OCI-M2 (cell line): ENCODE results near the gene VPS33A.
"Not testable (repeated sequence)": the region's sequence is repeated elsewhere in the genome, so short reads cannot be mapped to it uniquely, and the experiment has no call there.

Experiments
- DNase-seq: peaks from one replicate; lab custom pipeline; 2025; ENCODE audit not compliant: unreplicated experiment; lab: John Stamatoyannopoulos, UW

The VPS33A gene

DNA sequence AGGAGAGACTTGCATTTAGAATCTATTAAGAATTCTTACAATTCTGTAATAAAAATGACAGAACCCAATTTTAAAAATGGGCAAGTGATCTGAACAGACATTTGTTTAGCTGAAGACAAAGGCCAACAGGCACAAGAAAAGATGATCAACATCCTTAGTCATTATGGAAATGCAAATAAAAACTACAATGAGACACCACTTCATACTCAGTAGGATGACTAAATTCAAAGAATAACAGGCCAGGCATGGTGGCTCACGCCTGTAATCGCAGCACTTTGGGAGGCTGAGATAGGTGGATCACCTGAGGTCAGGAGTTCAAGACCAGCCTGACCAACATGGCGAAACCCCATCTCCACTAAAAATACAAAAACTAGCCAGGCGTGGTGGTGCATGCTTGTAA lies 7.8 kb downstream of the VPS33A start:
- not testable (repeated sequence) for DNase-seq

DNA sequence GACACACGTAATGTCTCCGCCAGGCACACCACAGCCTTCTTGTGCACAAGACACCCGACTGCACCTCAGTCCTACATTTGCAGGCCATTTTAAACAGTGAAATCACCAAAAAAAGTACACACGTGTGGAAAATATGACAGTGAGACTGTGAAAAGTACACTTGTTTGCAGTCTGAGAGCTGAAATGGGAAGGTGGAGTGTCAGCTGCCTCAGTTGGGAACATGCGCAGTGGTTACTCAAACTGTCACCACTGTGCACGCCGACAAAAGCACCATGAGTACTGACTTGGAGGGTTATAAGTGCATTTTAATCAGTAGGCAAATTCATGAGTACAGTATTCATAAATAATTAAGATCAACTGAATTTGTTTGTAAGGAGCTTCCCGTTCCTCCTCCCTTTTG lies 15.8 kb downstream of the VPS33A start:
- no peak for DNase-seq

DNA sequence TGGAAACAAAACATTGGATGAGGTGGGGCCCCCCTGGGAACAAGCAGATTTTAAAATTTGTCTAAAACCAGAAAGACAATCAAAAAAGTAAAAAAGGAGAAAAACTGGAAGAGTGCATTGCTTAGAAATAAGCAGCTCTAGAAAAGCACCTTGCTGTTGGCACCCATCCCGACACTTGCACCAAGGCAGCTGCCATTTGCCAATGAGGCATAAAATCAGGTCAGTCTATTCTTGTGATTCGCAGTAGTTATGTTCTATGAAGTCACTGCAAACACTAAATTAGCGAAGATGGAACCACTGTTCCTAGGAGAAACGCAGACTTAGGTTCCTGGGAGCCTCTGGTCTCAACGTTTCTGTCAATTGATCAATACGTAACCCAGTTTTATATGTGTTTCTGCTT lies 16.2 kb downstream of the VPS33A start:
- no peak for DNase-seq

DNA sequence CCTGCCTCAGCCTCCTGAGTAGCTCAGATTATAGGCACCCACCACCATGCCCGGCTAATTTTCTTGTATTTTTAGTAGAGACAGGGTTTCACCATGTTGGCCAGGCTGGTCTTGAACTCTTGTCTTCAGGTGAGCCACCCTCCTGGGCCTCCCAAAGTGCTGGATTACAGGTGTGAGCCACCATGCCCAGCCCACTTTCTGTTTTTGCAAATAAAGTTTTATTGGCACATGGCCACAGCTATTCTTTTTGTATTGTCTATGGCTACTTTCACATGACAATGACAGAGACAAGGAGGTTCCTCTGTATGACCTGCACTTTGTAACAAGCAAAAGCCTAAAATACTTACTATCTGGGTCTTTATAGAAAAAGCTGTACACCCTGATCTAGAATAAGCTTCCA lies 20.7 kb downstream of the VPS33A start:
- DNase-seq = no peak

DNA sequence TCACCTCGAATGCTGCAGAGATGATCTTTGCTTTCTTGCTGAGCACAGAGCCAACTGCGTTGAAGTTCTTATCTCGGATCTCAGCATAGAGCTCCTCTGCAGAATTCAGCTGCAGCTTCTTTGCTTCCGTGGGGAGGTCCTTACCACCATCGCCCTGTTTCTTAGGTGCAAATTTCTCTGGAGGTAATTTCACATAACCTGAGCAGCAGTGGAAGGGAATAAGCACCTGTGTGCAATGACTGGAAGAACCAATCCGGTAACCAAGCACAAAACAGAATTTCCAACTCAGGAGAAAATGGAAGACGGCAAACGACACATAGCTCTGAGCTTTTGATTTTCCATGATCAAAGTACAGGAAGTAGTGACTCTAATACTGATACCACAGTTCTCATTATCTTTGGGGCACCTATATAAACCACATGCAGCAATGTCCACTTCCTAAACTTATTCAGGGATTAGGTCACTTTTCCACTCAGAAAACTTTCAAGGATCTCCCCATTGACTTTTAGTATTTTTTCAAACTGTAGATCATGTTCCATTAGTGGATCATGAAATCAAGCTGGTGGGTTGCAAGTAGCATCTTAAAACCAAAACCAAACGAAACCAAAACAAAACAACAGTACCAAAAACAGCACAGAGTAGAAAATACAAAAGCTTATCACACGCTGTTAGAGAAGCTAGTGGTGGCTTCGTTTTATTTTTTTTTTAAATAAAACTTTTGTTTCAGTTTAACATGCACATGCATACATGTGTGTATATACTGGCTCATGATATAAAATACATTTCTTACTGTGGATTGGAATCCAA lies 21.5 kb downstream of the VPS33A start:
- DNase-seq = no peak

DNA sequence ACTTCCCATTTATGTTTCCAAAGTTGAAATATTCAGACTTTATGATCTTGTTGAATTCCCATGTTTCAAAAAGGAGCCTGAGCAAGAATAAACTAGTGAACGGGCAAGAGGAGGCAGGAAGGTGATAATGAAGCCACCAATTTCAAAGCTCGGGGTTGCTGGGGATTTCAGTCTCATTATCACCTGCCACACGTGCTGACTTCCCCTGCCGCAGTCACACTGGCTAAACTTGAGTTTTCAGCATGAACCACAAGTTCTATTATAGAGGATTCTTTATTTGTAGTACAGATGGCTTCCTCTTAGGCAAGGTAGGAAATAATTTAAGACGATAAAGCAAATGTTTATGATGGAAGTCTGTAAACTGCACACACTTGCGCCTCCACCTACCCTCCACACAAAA lies 22.3 kb downstream of the VPS33A start:
- no peak for DNase-seq

DNA sequence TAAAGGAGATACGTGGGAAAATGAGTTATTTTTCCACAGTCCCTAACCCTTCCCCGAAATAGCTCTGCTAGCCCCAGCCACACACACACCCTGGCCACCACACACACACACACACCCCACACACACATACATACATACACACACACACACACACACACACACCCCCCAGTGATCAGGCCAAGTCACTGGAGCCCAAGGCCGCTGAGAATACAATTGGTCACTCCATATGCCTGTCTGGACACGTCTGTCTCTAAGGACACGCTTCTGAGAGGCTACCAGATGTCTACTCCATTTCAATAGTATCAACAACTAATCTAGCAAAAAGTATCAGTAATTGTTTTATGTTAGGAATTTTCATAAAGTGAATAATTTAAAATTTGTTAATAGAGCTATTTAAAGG lies 27.4 kb downstream of the VPS33A start:
- DNase-seq = no peak

DNA sequence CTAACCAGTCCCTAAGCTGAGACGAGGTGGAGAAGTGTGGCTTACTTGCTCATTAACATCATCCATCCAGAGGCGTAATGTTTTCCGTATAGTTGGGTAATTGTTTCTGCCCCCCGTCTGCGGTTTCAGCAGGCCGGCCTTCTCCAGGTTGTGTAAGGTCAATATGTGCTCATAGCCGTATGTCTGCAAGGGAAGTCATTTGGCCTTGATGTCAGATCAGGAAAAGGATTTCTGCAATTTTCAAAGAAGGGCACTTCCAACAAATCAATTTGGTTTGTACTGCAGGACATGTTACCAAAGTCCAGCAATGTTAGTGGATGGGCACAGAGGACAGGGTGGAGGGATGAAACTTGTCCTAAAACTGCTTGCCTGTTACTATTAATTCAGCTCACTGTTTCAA lies 30.6 kb downstream of the VPS33A start:
- no peak for DNase-seq

DNA sequence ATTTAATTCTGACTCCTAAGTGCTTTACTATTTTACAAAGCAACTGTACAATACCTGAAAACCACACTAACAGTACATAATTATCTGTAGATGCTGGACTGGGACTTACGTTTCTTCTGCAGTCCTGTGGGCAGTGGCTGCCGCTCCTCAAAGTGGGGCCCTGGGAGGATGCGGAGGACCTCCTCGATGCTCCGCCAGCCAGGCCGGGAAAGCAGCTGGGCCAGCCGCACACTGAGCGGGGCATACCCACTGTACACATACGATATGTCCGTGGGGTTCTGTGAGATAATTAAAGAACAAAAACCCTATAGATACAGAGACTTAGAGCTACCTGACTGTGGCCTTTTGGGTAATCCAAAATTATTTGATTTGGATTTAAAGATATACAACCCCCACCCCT lies 33.6 kb downstream of the VPS33A start:
- no peak for DNase-seq

DNA sequence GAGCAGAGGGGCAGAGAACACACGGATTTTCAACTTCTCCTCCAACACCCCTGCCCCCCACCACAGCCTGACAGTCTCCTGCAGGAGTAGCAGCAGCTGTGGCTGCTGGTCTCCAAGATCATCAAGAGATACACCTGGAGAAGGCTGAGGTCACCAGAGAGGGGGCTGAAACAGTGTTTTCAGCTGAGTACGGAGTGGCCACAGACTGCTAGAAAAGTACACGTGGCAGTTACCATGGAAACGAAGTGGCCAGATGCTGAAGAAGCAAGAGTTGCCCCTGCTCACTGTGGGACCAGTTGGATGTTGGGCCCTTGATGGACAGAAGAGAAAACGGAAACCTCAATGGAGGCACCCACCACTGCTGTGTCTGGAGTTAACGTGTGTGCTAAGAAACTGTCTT lies 35.5 kb downstream of the VPS33A start:
- DNase-seq = no peak

DNA sequence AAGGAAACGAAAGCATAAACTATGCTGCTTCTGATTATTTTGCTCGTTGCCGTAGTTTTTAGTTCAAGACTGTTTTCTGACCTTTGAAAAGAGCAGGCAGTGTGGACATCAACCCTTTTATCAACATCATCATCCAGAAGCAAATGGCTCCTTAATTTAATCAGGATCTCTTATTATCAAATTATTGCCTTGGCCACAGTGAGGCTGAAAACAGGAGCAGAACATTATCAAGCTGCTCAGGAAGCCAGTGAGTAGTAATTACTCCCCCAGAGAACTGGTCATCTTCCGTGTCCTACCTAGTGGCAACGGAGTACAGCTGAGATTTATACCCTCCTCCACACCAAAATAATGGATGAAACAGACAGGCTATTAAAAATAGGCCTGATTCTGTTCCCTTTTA lies 38.2 kb downstream of the VPS33A start:
- no peak for DNase-seq

DNA sequence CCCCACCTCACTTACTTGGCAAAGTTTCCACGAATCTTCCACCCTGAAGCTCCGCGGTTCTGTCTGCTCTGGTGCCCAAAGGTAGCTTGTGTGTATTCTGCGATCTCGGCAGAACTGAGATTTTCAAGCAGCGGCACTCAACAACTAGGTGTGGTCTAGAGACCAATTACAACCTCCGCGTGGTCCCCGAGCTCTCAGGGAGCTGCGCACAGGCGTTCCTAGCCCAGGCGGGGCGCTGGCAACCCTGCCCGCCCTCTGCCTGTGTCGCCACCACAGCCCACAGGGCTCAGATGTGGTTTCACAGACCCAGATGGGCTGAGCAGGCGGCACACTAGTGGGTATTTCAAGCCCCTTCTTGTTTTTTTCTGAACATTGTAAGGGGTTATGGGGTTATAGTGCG lies 39.0 kb downstream of the VPS33A start:
- no peak for DNase-seq

DNA sequence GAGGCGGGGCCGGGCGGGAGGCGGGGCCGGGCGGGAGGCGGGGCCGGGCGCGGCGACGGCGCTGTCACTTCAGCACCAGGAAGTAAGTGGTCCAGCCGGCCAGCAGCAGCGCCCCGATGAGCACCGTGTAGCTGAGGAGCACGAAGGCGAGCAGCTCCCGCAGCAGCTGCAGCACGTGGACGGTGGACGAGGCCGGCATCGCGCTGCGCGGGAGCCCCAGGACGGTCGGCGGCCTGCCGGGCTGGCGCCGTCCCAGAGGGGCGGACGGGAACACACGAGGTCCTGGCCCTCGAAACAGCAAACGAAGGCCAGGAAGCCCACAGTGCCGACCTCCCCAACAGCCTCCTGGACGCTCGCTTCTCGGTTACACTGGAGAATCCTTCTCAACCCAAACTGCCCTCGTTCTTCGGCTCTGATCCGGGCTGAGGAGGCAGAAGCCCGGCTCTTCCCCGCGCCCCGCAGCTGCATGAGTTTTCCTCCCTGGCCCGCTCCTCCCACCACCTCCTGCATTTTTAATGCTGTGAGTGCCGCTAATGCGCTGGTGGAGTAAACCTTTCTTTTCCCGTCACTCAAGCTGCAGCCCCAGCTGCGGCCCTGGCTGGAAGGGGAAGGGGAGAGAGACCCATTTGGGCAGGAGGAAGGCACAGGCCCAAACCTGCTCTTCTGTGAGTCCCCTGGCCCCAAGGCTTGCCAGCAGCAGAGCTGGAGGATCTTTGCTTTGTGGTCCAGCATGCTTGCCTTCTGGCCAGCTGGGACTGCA lies 39.7 kb downstream of the VPS33A start:
- DNase-seq = no peak

DNA sequence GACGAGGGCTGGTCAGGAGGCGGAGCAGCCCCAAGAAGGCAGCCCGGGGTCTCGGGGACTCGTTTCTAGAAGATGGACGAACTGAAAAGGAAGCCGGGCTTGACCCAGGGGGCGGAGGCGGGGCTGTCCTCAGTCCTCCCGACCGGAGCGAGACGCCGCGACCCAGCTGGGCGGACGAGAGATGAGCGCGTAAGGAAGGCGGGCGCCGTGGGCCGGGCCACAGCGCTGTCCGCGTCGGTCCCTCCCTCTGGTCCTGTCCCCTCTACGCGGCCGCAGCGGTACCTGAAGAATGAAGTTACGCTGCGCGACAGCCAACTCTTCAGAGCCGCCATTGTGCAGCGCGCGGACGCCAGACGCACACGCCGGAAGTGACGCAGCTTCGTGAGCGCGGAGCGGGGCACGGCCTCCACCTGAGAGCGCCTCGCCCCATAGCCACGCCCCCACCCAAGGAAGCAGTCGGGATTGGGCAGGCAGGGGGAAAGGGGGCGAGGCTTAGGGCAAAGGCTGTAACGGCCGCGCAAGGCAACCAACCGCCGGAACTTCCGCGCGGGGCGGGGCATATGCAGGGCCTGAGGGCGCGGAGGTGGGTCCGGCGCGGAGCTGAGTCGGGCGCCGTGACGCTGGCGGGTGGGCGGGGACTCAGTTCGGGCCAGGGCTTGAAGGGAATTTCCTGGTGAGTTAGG lies 40.5 kb downstream of the VPS33A start, which contains the start of gene DIABLO:
DIABLO (minus strand) TSS at position 370 of the 683 bp plus-strand sequence; CDS start at position 332, 38 bp downstream.
- DNase-seq = peak; percentile 84

DNA sequence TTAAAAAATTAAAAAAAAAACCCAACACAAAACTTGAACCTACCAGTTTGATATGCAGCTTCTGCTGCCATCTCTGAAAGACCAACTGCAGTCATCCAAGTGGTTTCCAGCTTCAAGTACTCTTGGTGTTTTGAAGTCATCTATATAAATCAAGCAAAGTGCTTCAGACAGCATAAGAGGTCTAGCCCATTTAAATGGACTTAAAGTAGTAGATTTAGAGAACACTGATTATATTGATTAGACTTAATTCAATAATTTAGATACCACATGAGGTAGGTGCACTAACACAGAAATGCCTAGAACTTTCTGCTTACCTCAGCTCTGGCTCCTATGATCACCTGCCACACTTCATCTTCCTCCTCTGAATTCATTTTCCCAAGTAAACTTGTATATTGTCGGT lies 49.8 kb downstream of the VPS33A start:
- DNase-seq = no peak

DNA sequence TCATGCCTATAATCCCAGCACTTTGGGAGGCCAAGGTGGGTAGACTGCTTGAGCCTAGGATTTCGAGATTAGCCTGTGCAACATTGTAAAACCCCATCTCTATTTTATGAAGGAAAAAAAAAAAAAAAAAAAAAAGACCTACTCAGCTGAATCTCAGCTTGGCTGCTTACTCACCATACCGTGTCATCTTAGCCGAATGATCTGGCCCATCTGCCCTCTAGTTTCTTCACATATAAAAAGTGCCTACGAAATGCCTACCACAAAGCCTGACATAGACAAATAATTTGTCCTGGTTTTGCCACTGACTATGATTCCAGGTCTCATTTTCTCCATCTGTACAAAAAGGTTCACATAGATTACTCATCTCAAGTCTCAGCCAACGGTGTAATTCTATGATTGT lies 50.5 kb downstream of the VPS33A start:
- no peak for DNase-seq

DNA sequence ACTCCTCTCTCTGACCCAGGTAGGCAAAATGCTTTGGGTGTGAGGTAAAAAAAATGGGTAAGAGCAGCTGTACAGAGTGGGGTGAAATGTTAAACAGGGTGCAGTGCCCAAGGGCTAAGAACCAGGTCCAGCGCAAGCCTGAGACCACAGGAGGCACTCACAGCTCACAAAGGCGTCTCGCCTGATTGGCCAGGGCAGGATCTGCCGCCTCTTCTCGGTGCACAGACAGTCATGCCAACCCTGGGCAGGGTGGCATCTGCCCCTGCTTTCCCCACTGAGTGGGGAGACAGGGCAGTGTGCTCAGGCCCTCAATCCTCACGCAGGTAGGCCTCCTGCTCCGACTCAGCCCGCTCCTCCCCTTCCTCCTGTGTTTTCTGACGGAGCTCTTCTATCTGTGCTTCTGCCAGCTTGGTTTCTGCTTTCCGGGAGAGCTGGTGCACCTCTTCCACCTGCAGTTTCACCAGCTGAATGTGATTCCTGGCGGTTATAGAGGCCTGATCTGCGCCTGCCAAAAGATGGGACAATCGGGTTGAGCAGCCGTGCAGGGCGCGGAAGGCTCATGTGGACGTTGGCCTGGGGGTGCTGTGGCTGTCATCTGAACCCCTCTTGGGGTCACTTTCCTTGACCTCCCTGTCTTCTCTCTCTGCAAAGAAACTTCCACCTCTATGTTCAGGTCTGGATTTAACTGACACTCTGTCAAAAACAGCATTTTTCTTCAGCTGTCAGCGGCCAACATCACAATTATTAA lies 58.0 kb downstream of the VPS33A start:
- no peak for DNase-seq

DNA sequence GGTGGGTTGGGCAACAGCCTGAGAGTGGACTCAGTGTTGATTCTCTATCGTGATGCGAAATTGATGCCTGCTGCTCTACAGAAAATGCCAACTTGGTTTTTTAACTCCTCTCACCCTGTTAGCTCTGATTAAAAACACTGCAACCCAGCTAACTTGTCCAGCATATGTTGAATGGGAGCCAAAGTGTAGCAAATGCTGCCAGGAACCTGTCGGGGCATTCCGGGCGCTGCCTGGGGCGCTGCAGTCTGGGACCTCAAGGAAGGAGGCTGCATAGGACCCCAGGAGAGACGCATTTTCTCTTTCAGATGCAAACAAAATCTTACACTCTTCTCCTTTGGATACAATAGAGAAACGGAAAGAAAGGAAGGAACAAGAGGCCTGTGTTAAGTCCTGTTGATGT lies 58.9 kb downstream of the VPS33A start:
- no peak for DNase-seq

DNA sequence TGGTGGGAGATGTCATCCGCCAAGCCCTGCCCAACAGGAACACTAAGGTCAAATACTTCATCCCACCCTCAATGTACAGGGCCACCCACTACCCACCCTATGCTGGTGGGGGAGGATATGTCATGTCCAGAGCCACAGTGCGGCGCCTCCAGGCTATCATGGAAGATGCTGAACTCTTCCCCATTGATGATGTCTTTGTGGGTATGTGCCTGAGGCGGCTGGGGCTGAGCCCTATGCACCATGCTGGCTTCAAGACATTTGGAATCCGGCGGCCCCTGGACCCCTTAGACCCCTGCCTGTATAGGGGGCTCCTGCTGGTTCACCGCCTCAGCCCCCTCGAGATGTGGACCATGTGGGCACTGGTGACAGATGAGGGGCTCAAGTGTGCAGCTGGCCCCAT lies 59.3 kb downstream of the VPS33A start:
- DNase-seq = no peak

DNA sequence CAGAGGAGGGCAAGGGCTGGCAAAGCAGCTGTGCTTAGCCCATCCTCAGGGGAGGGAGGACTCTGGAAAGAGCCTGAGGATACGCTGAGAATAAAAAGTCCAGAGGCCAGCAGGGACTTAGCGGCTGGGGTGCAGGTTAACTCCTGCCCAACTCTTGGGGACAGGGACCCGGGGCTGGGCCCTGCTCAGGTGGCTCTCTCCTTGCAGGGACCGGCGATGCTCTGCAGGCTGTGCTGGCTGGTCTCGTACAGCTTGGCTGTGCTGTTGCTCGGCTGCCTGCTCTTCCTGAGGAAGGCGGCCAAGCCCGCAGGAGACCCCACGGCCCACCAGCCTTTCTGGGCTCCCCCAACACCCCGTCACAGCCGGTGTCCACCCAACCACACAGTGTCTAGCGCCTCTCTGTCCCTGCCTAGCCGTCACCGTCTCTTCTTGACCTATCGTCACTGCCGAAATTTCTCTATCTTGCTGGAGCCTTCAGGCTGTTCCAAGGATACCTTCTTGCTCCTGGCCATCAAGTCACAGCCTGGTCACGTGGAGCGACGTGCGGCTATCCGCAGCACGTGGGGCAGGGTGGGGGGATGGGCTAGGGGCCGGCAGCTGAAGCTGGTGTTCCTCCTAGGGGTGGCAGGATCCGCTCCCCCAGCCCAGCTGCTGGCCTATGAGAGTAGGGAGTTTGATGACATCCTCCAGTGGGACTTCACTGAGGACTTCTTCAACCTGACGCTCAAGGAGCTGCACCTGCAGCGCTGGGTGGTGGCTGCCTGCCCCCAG lies 60.0 kb downstream of the VPS33A start:
- DNase-seq = no peak
